ENCODE data around the gene OSER1. TPM values are rescaled to one million over a fixed set of nuclear protein-coding genes. Genes with fewer than 3 reads are reported as not detected.

OSER1 gene
- total and polyA plus RNA-seq, 8 donors, result 7.8 to 87.5 (median 31.7) TPM

DNA sequence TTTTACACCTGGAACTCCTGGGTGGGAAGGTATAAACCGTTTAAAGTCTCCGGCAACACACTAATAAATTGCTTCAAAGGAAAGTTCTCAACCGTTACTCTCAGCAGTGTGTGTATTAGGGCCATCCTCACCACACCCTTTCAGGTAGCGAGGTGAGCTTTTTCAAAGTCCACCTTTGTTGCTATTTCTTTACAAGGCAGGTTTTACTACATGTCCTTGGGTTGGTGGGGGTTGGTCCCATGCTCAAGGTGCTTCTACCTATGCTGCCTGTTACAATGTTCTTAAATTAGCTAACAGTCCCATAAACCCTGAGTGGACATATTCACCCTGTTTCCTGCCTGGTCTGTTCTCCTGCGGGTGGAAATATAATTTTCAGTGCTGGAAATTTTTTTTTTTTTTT lies 13.2 kb upstream of the OSER1 start:
- no peaks in the 10 kb centered on the region for H3K27me3 ChIP-seq
- no peaks in the 10 kb centered on the region for H3K9me3 ChIP-seq
- TF ChIP-seq EP300 (IDR thresholded peaks at IDR 0.05) (no peak), POLR2A (IDR thresholded peaks at IDR 0.05) (no peak), POLR2AphosphoS5 (IDR thresholded peaks at IDR 0.05) (no peak)
- TF ChIP-seq, protein P1, sequence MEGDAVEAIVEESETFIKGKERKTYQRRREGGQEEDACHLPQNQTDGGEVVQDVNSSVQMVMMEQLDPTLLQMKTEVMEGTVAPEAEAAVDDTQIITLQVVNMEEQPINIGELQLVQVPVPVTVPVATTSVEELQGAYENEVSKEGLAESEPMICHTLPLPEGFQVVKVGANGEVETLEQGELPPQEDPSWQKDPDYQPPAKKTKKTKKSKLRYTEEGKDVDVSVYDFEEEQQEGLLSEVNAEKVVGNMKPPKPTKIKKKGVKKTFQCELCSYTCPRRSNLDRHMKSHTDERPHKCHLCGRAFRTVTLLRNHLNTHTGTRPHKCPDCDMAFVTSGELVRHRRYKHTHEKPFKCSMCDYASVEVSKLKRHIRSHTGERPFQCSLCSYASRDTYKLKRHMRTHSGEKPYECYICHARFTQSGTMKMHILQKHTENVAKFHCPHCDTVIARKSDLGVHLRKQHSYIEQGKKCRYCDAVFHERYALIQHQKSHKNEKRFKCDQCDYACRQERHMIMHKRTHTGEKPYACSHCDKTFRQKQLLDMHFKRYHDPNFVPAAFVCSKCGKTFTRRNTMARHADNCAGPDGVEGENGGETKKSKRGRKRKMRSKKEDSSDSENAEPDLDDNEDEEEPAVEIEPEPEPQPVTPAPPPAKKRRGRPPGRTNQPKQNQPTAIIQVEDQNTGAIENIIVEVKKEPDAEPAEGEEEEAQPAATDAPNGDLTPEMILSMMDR (IDR thresholded peaks at IDR 0.05), result no peak
- intact Hi-C loops (cut with DNase I; ENCODE audit: low total_unique reads), result no loop called here
- H3K27ac ChIP-seq, result no peak overlapping the region
- no peak overlapping the region for H3K4me3 ChIP-seq
- peaks cover 0 to 15% (median 8%) of the 10 kb centered on the region in 4 donors for H3K36me3 ChIP-seq
- DNase-seq, result no peak
- peaks cover 0 to 5% (median 1%) of the 10 kb centered on the region in 4 donors for H3K4me1 ChIP-seq
- WGBS, 5 donors, result 69 to 86% (median 85%) methylated on average over 5 of the region's 5 CpGs

DNA sequence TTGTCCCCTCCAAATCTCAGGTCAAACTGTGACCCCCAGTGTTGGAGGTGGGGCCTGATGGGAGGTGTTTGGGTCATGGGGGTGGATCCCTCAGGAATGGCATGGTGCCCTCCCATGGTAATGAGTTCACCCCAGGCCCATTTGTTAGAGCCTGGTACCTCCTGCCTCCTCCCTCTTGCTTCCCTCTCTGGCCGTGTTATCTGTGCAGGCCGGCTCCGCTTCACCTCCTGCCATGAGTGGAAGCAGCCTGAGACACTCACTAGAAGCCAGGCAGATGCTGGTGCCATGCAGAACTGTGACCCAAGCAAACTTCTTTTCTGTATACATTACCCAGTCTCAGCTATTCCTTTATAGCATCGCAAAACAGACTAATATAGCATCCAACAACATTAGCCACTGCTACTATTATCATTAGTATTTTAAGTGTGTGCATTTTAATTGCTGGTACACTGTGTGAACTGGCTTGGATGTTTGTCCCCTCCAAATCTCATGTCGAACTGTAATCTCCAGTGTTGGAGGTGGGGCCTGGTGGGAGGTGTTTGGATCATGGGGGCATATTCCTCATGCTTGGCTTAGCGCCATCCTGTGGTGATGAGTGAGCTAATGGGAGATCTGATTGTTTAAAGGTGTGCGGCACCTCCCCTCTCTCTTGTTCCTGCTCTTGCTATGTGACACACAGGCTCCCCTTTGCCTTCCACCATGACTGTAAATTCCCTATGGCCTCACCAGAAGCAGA lies 12.2 kb upstream of the OSER1 start:
- intact Hi-C loops (cut with DNase I; ENCODE audit: low total_unique reads), result no loop called here
- no peak overlapping the region for H3K4me3 ChIP-seq
- H3K9me3 ChIP-seq, result no peaks in the 10 kb centered on the region
- H3K27me3 ChIP-seq, result no peaks in the 10 kb centered on the region
- TF ChIP-seq POLR2AphosphoS5 (IDR thresholded peaks at IDR 0.05) (no peak), EP300 (IDR thresholded peaks at IDR 0.05) (no peak), POLR2A (IDR thresholded peaks at IDR 0.05) (no peak)
- TF ChIP-seq, protein P1 (IDR thresholded peaks at IDR 0.05), result no peak
- H3K27ac ChIP-seq, result no peak overlapping the region
- WGBS, 5 donors, result 54 to 62% (median 59%) methylated on average over 7 of the region's 7 CpGs
- H3K36me3 ChIP-seq, result peaks cover 0 to 15% (median 8%) of the 10 kb centered on the region in 4 donors
- DNase-seq, result no peak
- peaks cover 0 to 14% (median 6%) of the 10 kb centered on the region in 4 donors for H3K4me1 ChIP-seq

DNA sequence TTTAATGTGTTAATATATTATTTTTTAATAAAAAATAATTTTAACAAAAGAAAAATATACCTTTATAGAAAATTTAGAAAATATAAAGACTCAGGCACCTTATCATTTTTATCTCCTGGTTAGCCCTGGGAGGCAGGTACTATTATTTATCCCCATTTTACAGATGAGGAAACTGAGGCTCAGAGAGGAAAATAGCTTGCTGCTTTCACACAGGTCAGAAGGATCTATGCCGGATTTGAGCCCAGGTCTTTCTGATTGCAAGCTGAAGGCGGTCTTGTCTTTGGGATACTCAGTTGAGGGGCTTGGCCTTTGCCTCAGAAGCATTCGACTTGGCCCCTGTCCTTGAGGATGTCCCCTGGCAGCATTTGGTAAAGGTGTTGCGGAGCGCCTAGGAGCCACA lies 11.5 kb upstream of the OSER1 start:
- peaks cover 0 to 15% (median 8%) of the 10 kb centered on the region in 4 donors for H3K36me3 ChIP-seq
- 92 to 99% (median 95%) methylated on average over 4 to 5 of the region's 5 CpGs for WGBS, 5 donors
- H3K4me1 ChIP-seq, result peaks cover 0 to 21% (median 9%) of the 10 kb centered on the region in 4 donors
- no peaks in the 10 kb centered on the region for H3K27me3 ChIP-seq
- intact Hi-C loops (cut with DNase I; ENCODE audit: low total_unique reads), result no loop called here
- no peak for DNase-seq
- H3K27ac ChIP-seq, result no peak overlapping the region
- TF ChIP-seq, protein P1 (IDR thresholded peaks at IDR 0.05), result no peak
- no peaks in the 10 kb centered on the region for H3K9me3 ChIP-seq
- no peak overlapping the region for H3K4me3 ChIP-seq

DNA sequence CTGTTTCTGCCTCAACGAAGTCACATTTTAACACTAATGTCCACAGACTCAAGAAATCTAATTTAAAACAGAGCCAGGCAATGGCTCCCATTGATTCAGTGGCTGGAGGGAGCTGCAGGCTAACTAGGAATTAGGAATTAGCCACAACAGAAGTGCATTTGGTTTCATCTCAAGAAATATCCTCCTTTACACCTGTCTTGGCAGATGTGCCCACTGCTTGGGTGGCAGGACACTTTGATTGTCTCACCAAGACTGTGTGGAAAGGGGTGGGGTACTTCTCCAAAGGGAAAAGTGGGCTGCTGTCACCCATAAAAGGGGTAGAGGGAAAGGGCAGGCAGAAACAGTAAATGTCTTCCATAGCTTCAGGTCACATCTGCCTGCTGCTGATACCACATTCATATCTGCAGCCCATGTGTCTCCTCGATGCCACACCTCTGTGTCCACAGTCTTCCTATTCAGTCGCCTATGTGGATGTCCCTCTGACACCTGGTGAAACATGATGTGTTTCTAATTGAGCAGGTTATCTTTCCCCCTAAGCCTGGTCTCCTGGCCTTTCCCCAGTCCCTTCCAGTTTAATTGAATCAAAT lies 10.9 kb upstream of the OSER1 start:
- WGBS, 5 donors, result 89 to 94% (median 91%) methylated on average over 3 of the region's 3 CpGs
- no peak overlapping the region for H3K4me3 ChIP-seq
- H3K4me1 ChIP-seq, result peaks cover 0 to 23% (median 9%) of the 10 kb centered on the region in 4 donors
- DNase-seq, result no peak
- H3K27me3 ChIP-seq, result no peaks in the 10 kb centered on the region
- H3K9me3 ChIP-seq, result no peaks in the 10 kb centered on the region
- intact Hi-C loops (cut with DNase I; ENCODE audit: low total_unique reads), result no loop called here
- no peak overlapping the region for H3K27ac ChIP-seq
- peaks cover 0 to 15% (median 9%) of the 10 kb centered on the region in 4 donors for H3K36me3 ChIP-seq
- TF ChIP-seq POLR2AphosphoS5 (IDR thresholded peaks at IDR 0.05) (no peak), POLR2A (IDR thresholded peaks at IDR 0.05) (no peak), EP300 (IDR thresholded peaks at IDR 0.05) (no peak)
- TF ChIP-seq, protein P1 (IDR thresholded peaks at IDR 0.05), result no peak

Measured in stomach (tissue), 9 donors.